Measurements from ENCODE around the gene SCAND1.

The SCAND1 gene

GRCh38 chr20:35909176-35909575 lies 45.1 kb downstream of the SCAND1 start:
- Histone ChIP-seq H3K27me3 (ENCODE audit: control insufficient read depth in 1 of 2, insufficient read depth in 2 of 2, low read length in 2 of 2) (no peaks in the 10 kb centered on the region), H3K9me3 (ENCODE audit: control insufficient read depth in 1 of 2, low read length in 2 of 2) (no peaks in the 10 kb centered on the region), H3K9ac (ENCODE audit: low read depth in 1 of 2, low read length in 2 of 2) (no peak overlapping the region), H3K36me3 (ENCODE audit: control insufficient read depth in 1 of 2, insufficient read depth in 2 of 2, low read length in 2 of 2) (peaks cover 9 to 39% of the 10 kb centered on the region in 2 donors), H3K4me3 (ENCODE audit: low read depth in 1 of 2, low read length in 2 of 2) (no peak overlapping the region), H3K4me1 (ENCODE audit: control insufficient read depth in 1 of 2, insufficient read depth in 2 of 2, low read length in 2 of 2) (no peaks in the 10 kb centered on the region), H3K27ac (ENCODE audit: low read depth, low read length) (no peak overlapping the region)

DNA sequence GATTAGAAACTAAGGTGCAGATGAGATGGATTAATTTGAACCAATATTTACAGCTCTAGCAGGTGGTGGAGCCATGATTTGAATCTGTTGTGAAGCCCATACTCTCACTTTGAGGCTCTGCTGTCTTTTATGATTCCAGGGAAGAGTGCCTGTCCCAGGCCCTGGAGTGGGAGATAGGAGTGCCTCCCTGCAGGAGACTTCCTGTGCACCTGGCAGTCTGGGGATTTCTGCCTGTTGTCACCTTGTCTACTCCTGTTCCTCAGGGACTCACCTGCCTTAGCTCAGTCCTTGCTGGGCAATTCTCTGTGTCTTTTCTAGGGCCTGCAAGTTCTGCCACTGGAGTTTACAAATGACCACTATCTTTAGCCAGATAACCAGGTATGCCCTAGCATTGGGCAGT lies 46.3 kb downstream of the SCAND1 start:
- H3K36me3 ChIP-seq (ENCODE audit: control insufficient read depth in 1 of 2, insufficient read depth in 2 of 2, low read length in 2 of 2), result peaks cover 0 to 32% of the 10 kb centered on the region in 2 donors
- no peaks in the 10 kb centered on the region for H3K9me3 ChIP-seq (ENCODE audit: control insufficient read depth in 1 of 2, low read length in 2 of 2)
- H3K9ac ChIP-seq (ENCODE audit: low read depth in 1 of 2, low read length in 2 of 2), result no peak overlapping the region
- no peaks in the 10 kb centered on the region for H3K4me1 ChIP-seq (ENCODE audit: control insufficient read depth in 1 of 2, insufficient read depth in 2 of 2, low read length in 2 of 2)
- H3K27ac ChIP-seq (ENCODE audit: low read depth, low read length), result no peak overlapping the region
- no peak overlapping the region for H3K4me3 ChIP-seq (ENCODE audit: low read depth in 1 of 2, low read length in 2 of 2)
- no peaks in the 10 kb centered on the region for H3K27me3 ChIP-seq (ENCODE audit: control insufficient read depth in 1 of 2, insufficient read depth in 2 of 2, low read length in 2 of 2)

- Histone ChIP-seq H3K4me1 (ENCODE audit: control insufficient read depth in 1 of 2, insufficient read depth in 2 of 2, low read length in 2 of 2) (peaks cover 0 to 2% of the 10 kb centered on the region in 2 donors), H3K4me3 (ENCODE audit: low read depth in 1 of 2, low read length in 2 of 2) (no peak overlapping the region), H3K27me3 (ENCODE audit: control insufficient read depth in 1 of 2, insufficient read depth in 2 of 2, low read length in 2 of 2) (no peaks in the 10 kb centered on the region), H3K9ac (ENCODE audit: low read depth in 1 of 2, low read length in 2 of 2) (no peak overlapping the region), H3K27ac (ENCODE audit: low read depth, low read length) (no peak overlapping the region), H3K9me3 (ENCODE audit: control insufficient read depth in 1 of 2, low read length in 2 of 2) (no peaks in the 10 kb centered on the region), H3K36me3 (ENCODE audit: control insufficient read depth in 1 of 2, insufficient read depth in 2 of 2, low read length in 2 of 2) (peaks cover 0 to 27% of the 10 kb centered on the region in 2 donors)
These were observed 47.1 kb downstream of the SCAND1 start for GRCh38 chr20:35907017-35907701.

GRCh38 chr20:35904982-35905663 lies 49.2 kb downstream of the SCAND1 start:
- H3K9me3 ChIP-seq (ENCODE audit: control insufficient read depth in 1 of 2, low read length in 2 of 2), result no peaks in the 10 kb centered on the region
- H3K27me3 ChIP-seq (ENCODE audit: control insufficient read depth in 1 of 2, insufficient read depth in 2 of 2, low read length in 2 of 2), result no peaks in the 10 kb centered on the region
- no peak overlapping the region for H3K4me3 ChIP-seq (ENCODE audit: low read depth in 1 of 2, low read length in 2 of 2)
- no peak overlapping the region for H3K9ac ChIP-seq (ENCODE audit: low read depth in 1 of 2, low read length in 2 of 2)
- H3K36me3 ChIP-seq (ENCODE audit: control insufficient read depth in 1 of 2, insufficient read depth in 2 of 2, low read length in 2 of 2), result peaks cover 0 to 24% of the 10 kb centered on the region in 2 donors
- peaks cover 0 to 2% of the 10 kb centered on the region in 2 donors for H3K4me1 ChIP-seq (ENCODE audit: control insufficient read depth in 1 of 2, insufficient read depth in 2 of 2, low read length in 2 of 2)
- H3K27ac ChIP-seq (ENCODE audit: low read depth, low read length), result no peak overlapping the region

DNA sequence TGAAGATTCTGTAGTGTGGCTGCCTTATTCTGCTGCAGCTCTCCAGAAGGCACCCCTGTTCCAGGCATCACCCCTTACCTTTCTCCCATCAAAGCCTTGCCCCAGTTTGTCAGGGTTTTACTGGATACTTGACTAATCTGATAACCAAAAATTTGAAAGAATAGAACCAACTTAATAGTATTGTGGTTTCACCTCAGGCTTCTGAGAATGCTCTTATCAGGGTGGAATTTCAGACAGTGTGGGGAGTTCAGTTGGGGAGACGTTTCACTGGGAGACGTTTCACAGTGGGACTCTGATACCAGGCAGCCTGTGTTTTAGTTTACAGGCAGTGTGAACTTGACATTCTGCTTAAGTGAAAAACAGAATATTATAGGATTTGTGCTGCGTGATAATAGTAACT lies 50.5 kb downstream of the SCAND1 start:
- H3K9ac ChIP-seq (ENCODE audit: low read depth in 1 of 2, low read length in 2 of 2), result no peak overlapping the region
- H3K36me3 ChIP-seq (ENCODE audit: control insufficient read depth in 1 of 2, insufficient read depth in 2 of 2, low read length in 2 of 2), result peaks cover 0 to 32% of the 10 kb centered on the region in 2 donors
- H3K27me3 ChIP-seq (ENCODE audit: control insufficient read depth in 1 of 2, insufficient read depth in 2 of 2, low read length in 2 of 2), result no peaks in the 10 kb centered on the region
- H3K4me3 ChIP-seq (ENCODE audit: low read depth in 1 of 2, low read length in 2 of 2), result no peak overlapping the region
- no peaks in the 10 kb centered on the region for H3K9me3 ChIP-seq (ENCODE audit: control insufficient read depth in 1 of 2, low read length in 2 of 2)
- no peak overlapping the region for H3K27ac ChIP-seq (ENCODE audit: low read depth, low read length)
- peaks cover 0 to 2% of the 10 kb centered on the region in 2 donors for H3K4me1 ChIP-seq (ENCODE audit: control insufficient read depth in 1 of 2, insufficient read depth in 2 of 2, low read length in 2 of 2)
